Activated T-helper 1 cell treated with anti-CD3 and anti-CD28 coated beads, Interleukin-12 subunit alpha, Interleukin-12 subunit beta, Interleukin-2, Interleukin-4 antibody, amounts not matched to agents 30 ng/mL and 10 ng/mL and 1 ng/mL, durations not matched to agents 14 hours and 24 hours and 36 hours (primary cell): ENCODE results near the gene BUD13. TPM values are rescaled to one million over a fixed set of nuclear protein-coding genes. Genes with fewer than 3 reads are reported as not detected.

Source experiments
- DNase-seq: peaks from one replicate; pipeline ENCODE4 v3.0.0; 2021; ENCODE audit warnings: low spot score
- H3K27ac Mint-ChIP-seq: one replicate; pipeline ENCODE4 v1.8.0; 2021; ENCODE audit warnings: mild to moderate bottlenecking, mixed read lengths
- H3K27me3 Mint-ChIP-seq: one replicate; pipeline ENCODE4 v1.8.0; 2022; ENCODE audit warnings: mild to moderate bottlenecking, moderate library complexity, mixed read lengths; ENCODE audit not compliant: insufficient read depth
- H3K36me3 Mint-ChIP-seq: one replicate; pipeline ENCODE4 v1.8.0; 2021; ENCODE audit warnings: low read depth, mixed read lengths
- H3K4me1 Mint-ChIP-seq: one replicate; pipeline ENCODE4 v1.8.0; 2021; ENCODE audit warnings: low read depth, mixed read lengths
- H3K4me3 Mint-ChIP-seq: one replicate; pipeline ENCODE4 v1.8.0; 2021; ENCODE audit warnings: mild to moderate bottlenecking, moderate library complexity, mixed read lengths
- H3K9me3 Mint-ChIP-seq: one replicate; pipeline ENCODE4 v1.8.0; 2021; ENCODE audit warnings: mixed read lengths
- intact Hi-C: fragments of 100-400 bp; cut with micrococcal nuclease; formaldehyde crosslinking; loops from one replicate; pipeline ENCODE4 v1.15.1; 2024
- total RNA-seq: library from RNA; stranded (reverse); gene quantifications from 2 replicates; pipeline ENCODE4 v1.2.3, GENCODE V29; 2022

Gene BUD13
- total RNA-seq, 1 donor from 2014 or later = 30.0 TPM

- no peaks in the 10 kb centered on the region for H3K36me3 Mint-ChIP-seq
- H3K27ac Mint-ChIP-seq = no peak overlapping the region
- H3K4me3 Mint-ChIP-seq = no peak overlapping the region
- no peaks in the 10 kb centered on the region for H3K4me1 Mint-ChIP-seq
- intact Hi-C loops = no loop called here
- peaks cover 9% of the 10 kb centered on the region for H3K27me3 Mint-ChIP-seq
- DNase-seq = no peak
- H3K9me3 Mint-ChIP-seq = no peaks in the 10 kb centered on the region
Measured at GRCh38 chr11:116700586-116701220, 72.1 kb downstream of the BUD13 start.

Other genes starting within 250 kb of the BUD13 start
- 104 TPM in 2 replicates for gene ZPR1, start 15.0 kb upstream of the BUD13 start, total RNA-seq
- gene APOA5, start 18.9 kb upstream of the BUD13 start, total RNA-seq = not detected in 2 replicates
- not detected in 2 replicates for gene APOA4, start 50.3 kb upstream of the BUD13 start, total RNA-seq
- gene APOC3, start 56.9 kb upstream of the BUD13 start, total RNA-seq = not detected in 2 replicates
- 0.22 TPM in 1 of 2 replicates, not detected in the other for gene APOA1, start 64.6 kb upstream of the BUD13 start, total RNA-seq